NCI-H2171 (cell line): ENCODE data around the gene ZBTB17.

ENCODE experiments used
- DNase-seq: peaks from one replicate; lab custom pipeline; 2025; lab: John Stamatoyannopoulos, UW

ZBTB17 gene

GRCh38 chr1:15946571-15947381, 29.1 kb downstream of the ZBTB17 start:
- no peak for DNase-seq

GRCh38 chr1:15945832-15946448, 30.0 kb downstream of the ZBTB17 start:
- DNase-seq: no peak

DNA sequence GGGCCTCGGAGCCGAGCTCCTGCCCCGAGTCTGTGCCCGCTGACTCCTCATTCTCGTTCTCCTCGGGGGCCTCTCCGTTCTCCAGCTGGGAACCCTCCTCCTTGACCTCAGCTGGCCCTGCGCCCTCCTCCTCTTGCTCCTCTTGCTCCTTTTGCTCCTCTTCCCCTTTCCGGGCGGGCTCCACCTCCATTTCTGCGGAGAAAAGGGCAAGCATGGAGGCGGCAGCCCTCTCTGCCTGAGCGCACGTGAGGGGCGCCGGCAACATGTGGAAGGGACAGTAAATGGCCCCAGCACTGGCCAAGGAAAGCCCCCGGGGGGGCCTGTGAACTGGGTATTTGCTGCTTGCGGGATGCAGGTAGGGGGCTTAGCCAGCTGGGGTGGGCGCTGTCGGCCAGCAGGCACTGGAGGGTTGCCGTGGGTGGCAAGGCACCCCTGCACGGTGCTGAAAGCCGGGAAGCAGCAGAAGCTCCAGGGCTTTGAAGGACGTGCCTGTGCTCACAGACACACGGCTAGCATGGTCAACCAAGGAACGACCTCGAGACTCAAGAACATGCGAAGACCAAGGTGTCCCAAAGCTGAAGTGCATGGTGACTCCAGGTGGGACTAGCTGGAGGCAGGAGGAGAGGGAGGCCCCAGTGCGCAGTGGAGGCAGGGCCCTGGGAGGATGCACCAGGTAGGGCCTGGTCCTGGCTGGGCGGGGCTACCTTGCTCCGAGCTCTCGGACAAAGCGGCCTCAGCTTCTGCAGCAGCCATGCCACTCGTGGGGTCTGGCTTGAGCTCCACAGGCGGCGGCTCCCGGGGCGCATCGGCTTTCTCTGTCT, 30.7 kb downstream of the ZBTB17 start:
- no peak for DNase-seq

DNA sequence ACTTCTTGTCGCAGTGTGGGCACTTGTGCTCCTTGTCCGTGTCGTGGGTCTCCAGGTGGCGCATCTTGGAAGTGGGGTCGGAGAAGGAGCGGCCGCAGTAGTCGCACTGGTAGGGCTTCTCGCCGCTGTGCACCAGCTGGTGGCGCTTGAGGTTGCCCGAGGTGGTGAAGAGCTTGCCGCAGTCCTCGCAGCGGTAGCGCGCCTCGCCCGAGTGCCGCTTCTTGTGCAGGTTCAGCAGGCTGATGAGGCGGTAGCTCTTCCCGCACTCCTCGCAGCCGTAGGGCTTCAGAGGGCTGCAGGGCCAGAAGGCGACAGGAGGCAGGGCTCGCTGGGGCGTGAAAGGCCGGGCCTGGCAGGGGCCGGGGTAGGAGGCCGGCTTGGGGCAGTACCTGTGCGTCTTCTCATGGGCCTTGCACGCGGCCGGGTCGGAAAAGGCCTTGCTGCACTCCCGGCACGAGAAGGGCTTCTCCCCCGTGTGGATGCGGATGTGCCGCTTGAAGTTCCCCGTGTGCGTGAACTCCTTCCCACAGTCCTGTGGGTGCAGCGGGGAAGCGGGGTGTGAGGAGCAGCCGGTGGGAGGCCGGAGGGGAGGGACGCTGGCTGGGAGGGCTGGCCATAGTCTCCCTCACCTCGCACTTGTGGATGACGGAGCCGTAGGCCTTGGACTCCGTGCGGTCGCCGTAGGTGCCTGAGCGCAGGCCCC, 31.4 kb downstream of the ZBTB17 start:
- DNase-seq: no peak

DNA sequence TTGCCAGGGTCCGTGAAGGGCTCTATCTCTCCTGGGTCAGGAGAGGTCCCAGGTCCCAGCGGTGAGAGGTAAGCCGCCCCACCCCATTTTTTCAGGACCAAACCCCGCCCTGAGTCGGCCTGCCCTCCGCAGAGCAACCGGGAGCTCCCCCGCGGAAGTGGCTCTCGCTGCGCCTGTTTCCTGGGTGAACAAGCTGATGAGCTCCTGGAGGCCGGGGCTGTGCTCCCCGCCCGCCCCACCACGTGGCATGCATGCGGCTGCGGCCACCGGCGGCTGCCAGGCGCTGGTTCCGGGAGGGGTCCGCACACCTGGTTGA, 32.0 kb downstream of the ZBTB17 start:
- no peak for DNase-seq

- no peak for DNase-seq
Observed at GRCh38 chr1:15943328-15943991, 32.4 kb downstream of the ZBTB17 start.

DNA sequence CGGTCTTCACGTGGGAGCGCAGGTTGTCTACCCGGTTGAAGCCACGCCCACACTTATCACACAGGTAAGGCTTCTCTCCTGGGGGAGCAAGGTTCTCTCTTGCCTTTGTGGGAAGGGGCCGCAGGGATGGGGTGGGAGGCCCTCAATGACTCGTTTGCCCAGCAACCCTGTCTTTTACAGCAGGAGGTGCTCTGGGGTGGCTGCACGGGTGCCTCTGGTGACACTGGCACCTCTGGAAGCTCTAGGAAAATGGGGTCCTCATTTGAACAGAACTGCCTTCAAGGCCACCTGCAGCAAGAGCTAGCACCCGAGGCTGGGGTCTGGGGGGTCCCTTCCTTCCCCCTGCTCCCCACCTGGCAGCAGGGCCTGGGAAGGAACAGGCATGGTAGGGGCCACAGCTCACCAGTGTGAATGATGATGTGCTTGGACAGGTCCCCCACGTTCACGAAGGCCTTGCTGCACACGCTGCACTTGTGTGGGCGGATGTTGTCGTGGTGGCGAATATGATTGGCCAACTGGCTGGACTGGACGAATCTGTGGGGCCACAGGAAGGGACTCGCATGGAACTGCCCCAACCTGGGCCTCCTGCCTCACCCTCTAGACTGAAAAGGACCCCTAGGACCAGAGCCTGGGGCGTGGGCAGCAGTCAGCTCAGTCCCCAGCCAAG, 33.1 kb downstream of the ZBTB17 start:
- DNase-seq: no peak

- no peak for DNase-seq
Observed at GRCh38 chr1:15941899-15942660, 33.8 kb downstream of the ZBTB17 start.

GRCh38 chr1:15941044-15941840, 34.7 kb downstream of the ZBTB17 start:
- no peak for DNase-seq

DNA sequence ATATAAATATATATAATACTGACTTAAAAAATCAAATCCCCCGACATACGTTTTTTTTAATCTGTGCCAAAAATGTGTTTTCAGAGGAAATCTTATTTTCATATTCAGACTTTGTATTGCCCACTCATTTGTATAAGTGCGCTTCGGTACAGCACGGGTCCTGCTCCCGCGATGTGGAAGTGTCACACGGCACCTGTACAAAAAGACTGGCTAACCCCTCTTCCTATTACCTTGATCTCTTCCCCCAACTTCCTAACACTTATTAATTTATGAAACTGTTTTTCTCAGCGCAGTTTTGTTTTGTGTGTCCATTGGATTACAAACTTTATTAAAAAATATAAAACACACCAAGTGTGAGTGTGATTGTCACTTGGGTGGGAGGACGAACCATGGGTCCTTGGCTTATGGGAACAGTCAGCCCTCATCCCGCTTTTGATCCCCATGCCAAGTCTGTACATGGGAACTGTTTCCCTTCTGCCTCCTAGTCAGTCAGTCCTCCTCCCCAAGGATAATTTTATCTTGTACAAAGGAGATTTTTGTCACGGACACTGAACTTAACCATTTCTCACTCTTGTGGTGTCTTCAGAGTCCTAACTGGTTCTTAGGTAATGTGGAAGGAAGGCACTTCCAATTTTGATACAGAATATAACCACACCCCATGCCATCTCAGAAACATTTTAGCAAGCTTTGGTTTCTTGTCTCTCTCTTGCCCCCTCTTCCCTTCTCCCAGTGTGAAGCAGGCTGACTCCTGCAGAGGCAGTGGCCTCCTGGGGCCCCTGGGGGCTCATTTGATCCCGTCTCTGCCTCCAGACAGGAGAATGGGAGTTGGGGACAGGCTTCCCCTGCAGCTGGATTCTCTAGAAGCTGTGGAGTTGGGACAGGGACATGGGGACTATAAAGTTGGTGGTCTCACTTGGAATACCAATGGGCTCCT, 35.5 kb downstream of the ZBTB17 start:
- no peak for DNase-seq

GRCh38 chr1:15939181-15940109, 36.5 kb downstream of the ZBTB17 start:
- no peak for DNase-seq

GRCh38 chr1:15938628-15939161, 37.2 kb downstream of the ZBTB17 start:
- DNase-seq: no peak

DNA sequence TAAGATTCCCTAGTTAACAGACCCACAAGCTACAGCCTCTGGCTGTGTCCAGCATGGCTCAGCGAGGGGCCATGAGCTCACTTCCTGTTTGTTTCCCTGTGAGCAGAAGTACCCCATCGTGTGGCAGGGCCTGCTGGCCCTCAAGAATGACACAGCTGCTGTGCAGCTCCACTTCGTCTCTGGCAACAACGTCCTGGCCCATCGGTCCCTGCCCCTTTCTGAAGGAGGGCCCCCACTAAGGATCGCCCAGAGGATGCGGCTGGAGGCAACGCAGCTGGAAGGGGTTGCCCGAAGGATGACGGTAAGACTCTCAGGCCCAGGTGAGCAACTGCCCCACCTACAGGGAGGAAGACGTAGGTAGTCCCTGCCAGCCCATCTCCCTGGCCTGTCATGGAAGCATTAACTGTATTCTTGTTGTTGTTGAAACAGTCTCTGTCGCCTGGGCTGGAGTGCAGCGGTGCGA, 38.2 kb downstream of the ZBTB17 start:
- no peak for DNase-seq

GRCh38 chr1:15937146-15937545, 38.8 kb downstream of the ZBTB17 start:
- no peak for DNase-seq

- no peak for DNase-seq
Observed at GRCh38 chr1:15936025-15936424, 39.9 kb downstream of the ZBTB17 start.

- DNase-seq: no peak
Observed at GRCh38 chr1:15935056-15935950, 40.6 kb downstream of the ZBTB17 start.
